SK-N-MC (cell line): Measurements from ENCODE around the gene RAB9B.

ENCODE experiments used
- DNase-seq: peaks from one replicate; pipeline ENCODE4 v3.0.0-alpha.2; 2011; ENCODE audit warnings: low read depth, low spot score
- H3K27ac ChIP-seq: fragments of 200-600 bp; sonication (generic); 2 replicates; pipeline ENCODE4 v1.5.1; 2016; ENCODE audit warnings: mixed run types
- H3K36me3 ChIP-seq: fragments of 200-600 bp; sonication (generic); 2 replicates; pipeline ENCODE4 v1.6.1; 2017; ENCODE audit warnings: antibody characterized with exemption, low read length, mixed read lengths; ENCODE audit not compliant: insufficient read depth
- H3K4me3 ChIP-seq: fragments of 200-600 bp; sonication (generic); 2 replicates; pipeline ENCODE4 v1.5.1; 2016
- H3K9ac ChIP-seq: fragments of 200-600 bp; sonication (generic); 2 replicates; pipeline ENCODE4 v1.8.0; 2017; ENCODE audit warnings: mixed run types, mixed read lengths; ENCODE audit not compliant: insufficient read length
- H3K9me3 ChIP-seq: fragments of 200-600 bp; sonication (generic); 2 replicates; pipeline ENCODE4 v1.6.1; 2017; ENCODE audit warnings: low read depth, mild to moderate bottlenecking, antibody characterized with exemption, low read length, moderate library complexity, mixed read lengths
- EZH2 ChIP-seq: fragments of 200-600 bp; sonication (generic); IDR thresholded peaks from one replicate; pipeline ENCODE4 v1.6.1; 2017; ENCODE audit warnings: antibody characterized with exemption
- FOXP2 ChIP-seq: optimal IDR thresholded peaks from 2 replicates; pipeline ENCODE3; 2011; ENCODE audit warnings: mild to moderate bottlenecking, moderate library complexity; ENCODE audit not compliant: insufficient read depth; ENCODE audit errors: extremely low read length, control extremely low read depth
- POLR2AphosphoS5 ChIP-seq: IDR thresholded peaks from 2 replicates; pipeline ENCODE4 v1.6.1; 2012; ENCODE audit warnings: mild to moderate bottlenecking, low read depth, low read length, borderline replicate concordance

The RAB9B gene

GRCh38 chrX:103794119-103794518 lies 37.9 kb downstream of the RAB9B start:
- Histone ChIP-seq H3K9me3 (no peaks in the 10 kb centered on the region), H3K27ac (no peak overlapping the region), H3K36me3 (no peaks in the 10 kb centered on the region), H3K4me3 (no peak overlapping the region), H3K9ac (no peak overlapping the region)
- TF ChIP-seq POLR2AphosphoS5 (no peak), FOXP2 (no peak), EZH2 (no peak)
- no peak for DNase-seq

GRCh38 chrX:103793545-103793940 lies 38.5 kb downstream of the RAB9B start:
- Histone ChIP-seq H3K4me3 (no peak overlapping the region), H3K36me3 (no peaks in the 10 kb centered on the region), H3K27ac (no peak overlapping the region), H3K9me3 (no peaks in the 10 kb centered on the region), H3K9ac (no peak overlapping the region)
- DNase-seq, result no peak
- TF ChIP-seq EZH2 (no peak), FOXP2 (no peak), POLR2AphosphoS5 (no peak)

DNA sequence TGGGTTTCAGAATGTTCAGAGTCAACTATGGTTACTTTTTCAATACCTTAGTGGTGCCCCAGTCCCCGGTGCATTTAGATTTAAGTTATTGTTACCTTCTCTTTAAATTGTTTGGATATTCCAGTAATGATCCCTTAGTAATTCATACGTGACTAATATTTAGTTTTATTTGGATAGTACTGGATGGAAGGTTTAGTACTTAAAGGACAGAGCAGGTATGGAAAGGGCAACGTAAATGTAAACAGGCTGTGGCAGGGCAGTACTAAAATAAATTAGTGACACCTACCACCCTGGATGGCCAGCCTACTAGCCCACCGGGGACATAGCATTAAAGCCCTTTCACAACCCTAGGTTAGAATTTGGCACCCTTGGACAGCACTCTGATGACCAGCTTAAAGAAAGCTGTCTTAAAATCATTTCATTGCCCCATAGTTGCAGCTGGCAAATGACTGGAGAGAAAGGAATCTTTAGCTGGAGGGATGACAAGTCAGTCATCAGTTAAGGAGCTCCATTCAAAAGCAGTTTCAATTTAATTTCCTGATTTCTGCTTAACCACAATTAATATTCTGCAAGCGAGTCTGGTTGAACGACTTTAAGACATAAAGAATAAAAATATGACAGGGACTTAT lies 39.0 kb downstream of the RAB9B start:
- Histone ChIP-seq H3K9me3 (no peaks in the 10 kb centered on the region), H3K4me3 (no peak overlapping the region), H3K36me3 (no peaks in the 10 kb centered on the region), H3K27ac (no peak overlapping the region), H3K9ac (no peak overlapping the region)
- DNase-seq, result no peak
- no peak for TF ChIP-seq FOXP2
- TF ChIP-seq POLR2AphosphoS5, result no peak
- no peak for TF ChIP-seq EZH2

- H3K9me3 ChIP-seq, result no peaks in the 10 kb centered on the region
- no peak for DNase-seq
These were observed 40.1 kb downstream of the RAB9B start for GRCh38 chrX:103791826-103792485.

GRCh38 chrX:103791228-103791627 lies 40.8 kb downstream of the RAB9B start:
- TF ChIP-seq POLR2AphosphoS5 (no peak), FOXP2 (no peak), EZH2 (no peak)
- H3K9ac ChIP-seq, result no peak overlapping the region
- no peak for DNase-seq
- no peaks in the 10 kb centered on the region for H3K9me3 ChIP-seq
- no peaks in the 10 kb centered on the region for H3K36me3 ChIP-seq
- H3K27ac ChIP-seq, result no peak overlapping the region
- no peak overlapping the region for H3K4me3 ChIP-seq

More at GRCh38 chrX:103791826-103792485, 40.1 kb downstream of the RAB9B start:
- no peaks in the 10 kb centered on the region for H3K36me3 ChIP-seq
- TF ChIP-seq FOXP2, result no peak
- TF ChIP-seq EZH2, result no peak
- TF ChIP-seq POLR2AphosphoS5, result no peak
- no peak overlapping the region for H3K27ac ChIP-seq
- no peak overlapping the region for H3K4me3 ChIP-seq
- H3K9ac ChIP-seq, result no peak overlapping the region

- Histone ChIP-seq H3K9ac (no peak overlapping the region), H3K4me3 (no peak overlapping the region), H3K36me3 (no peaks in the 10 kb centered on the region), H3K27ac (no peak overlapping the region), H3K9me3 (no peaks in the 10 kb centered on the region)
- no peak for TF ChIP-seq FOXP2
- no peak for TF ChIP-seq POLR2AphosphoS5
- TF ChIP-seq EZH2, result no peak
- DNase-seq, result no peak
These were observed 43.1 kb downstream of the RAB9B start for GRCh38 chrX:103789004-103789403.

DNA sequence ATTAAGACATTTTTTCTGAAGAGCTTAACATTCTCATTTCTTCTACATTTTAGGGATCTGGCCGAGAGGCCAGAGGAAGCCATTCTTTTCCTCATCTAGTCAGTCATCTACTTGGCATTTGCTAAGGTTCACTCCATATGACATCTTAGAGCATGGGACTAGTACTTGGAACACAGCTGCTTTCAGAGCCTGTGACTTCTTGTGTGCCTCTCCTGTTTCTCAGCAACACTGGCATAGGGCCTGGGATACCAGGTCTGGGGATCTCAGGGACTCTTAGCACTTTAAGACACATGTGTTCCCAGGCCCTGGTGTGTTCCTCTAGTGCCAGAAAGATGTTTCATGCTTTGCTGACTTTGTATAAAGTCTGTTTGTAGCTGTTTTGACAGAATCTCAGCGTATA lies 48.1 kb downstream of the RAB9B start:
- Histone ChIP-seq H3K9me3 (no peaks in the 10 kb centered on the region), H3K27ac (no peak overlapping the region), H3K9ac (no peak overlapping the region), H3K36me3 (no peaks in the 10 kb centered on the region), H3K4me3 (no peak overlapping the region)
- no peak for DNase-seq
- TF ChIP-seq FOXP2, result no peak
- TF ChIP-seq POLR2AphosphoS5, result no peak
- no peak for TF ChIP-seq EZH2

GRCh38 chrX:103783196-103783595 lies 48.9 kb downstream of the RAB9B start:
- TF ChIP-seq POLR2AphosphoS5, result no peak
- no peak for TF ChIP-seq EZH2
- no peak for TF ChIP-seq FOXP2
- Histone ChIP-seq H3K9me3 (no peaks in the 10 kb centered on the region), H3K27ac (no peak overlapping the region), H3K4me3 (no peak overlapping the region), H3K36me3 (no peaks in the 10 kb centered on the region), H3K9ac (no peak overlapping the region)
- DNase-seq, result no peak

GRCh38 chrX:103782640-103783039 lies 49.4 kb downstream of the RAB9B start:
- Histone ChIP-seq H3K27ac (no peak overlapping the region), H3K9me3 (no peaks in the 10 kb centered on the region), H3K36me3 (no peaks in the 10 kb centered on the region), H3K4me3 (no peak overlapping the region), H3K9ac (no peak overlapping the region)
- no peak for DNase-seq
- TF ChIP-seq POLR2AphosphoS5 (no peak), EZH2 (no peak), FOXP2 (no peak)
